Vagina (tissue), 2 donors: Measurements from ENCODE around the gene STK16.

Experiments
- CTCF ChIP-seq, 3 experiments: fragments of 450-650 bp in 2 of 3; fragments of 200-600 bp in 1 of 3; sonication (generic) in 1 of 3; IDR thresholded peaks; one replicate each; pipeline ENCODE4 v1.5.1; 2017 to 2019; ENCODE audit warnings: antibody characterized with exemption in 3 of 3, mild to moderate bottlenecking in 2 of 3, moderate library complexity in 2 of 3
- POLR2A ChIP-seq, 2 donors: fragments of 450-650 bp; IDR thresholded peaks; one replicate each; pipeline ENCODE4 v1.6.1; 2017; ENCODE audit warnings: antibody characterized with exemption in 2 of 2, mild to moderate bottlenecking in 2 of 2, moderate library complexity in 2 of 2

GRCh38 chr2:219244789-219245147 is 511 bp upstream of the STK16 start:
- TF ChIP-seq POLR2A (IDR thresholded peaks at IDR 0.05) = no peak
- no peak for TF ChIP-seq CTCF (IDR thresholded peaks at IDR 0.05)
